Panc1 (cell line): ENCODE results near the gene PPARGC1A. TPM values are rescaled to one million over a fixed set of nuclear protein-coding genes. Genes with fewer than 3 reads are reported as not detected.

Source experiments
- ATAC-seq: fragments of 200-7000 bp; cut with Tn5 transposase; 2 replicates; pipeline ENCODE4 v1.9.1; 2020; ENCODE audit warnings: mild to moderate bottlenecking, moderate library complexity
- BruUV-seq: library from RNA; stranded (reverse); fragments of 400-500 nt; replicated peaks from 2 replicates; lab custom pipeline; 2021; lab: Mats Ljungman, UMichigan
- CTCF ChIA-PET: fragments of 300-600 bp; sonication (Branson Sonifier 250); formaldehyde crosslinking; loops from one replicate; lab custom pipeline; 2022; ENCODE audit warnings: antibody characterized with exemption; lab: Charles Lee
- POLR2A ChIA-PET: fragments of 300-600 bp; sonication (Branson Sonifier 250); formaldehyde crosslinking; loops from one replicate; lab custom pipeline; 2022; ENCODE audit warnings: antibody characterized with exemption; lab: Charles Lee
- DNase-seq: peaks from one replicate; pipeline ENCODE4 v3.0.0-alpha.2; 2010; ENCODE audit warnings: low read depth, low spot score
- H3K27ac ChIP-seq: 2 replicates; pipeline ENCODE4 v1.5.1; 2011; ENCODE audit warnings: mild to moderate bottlenecking, low read length, inconsistent platforms
- H3K27me3 ChIP-seq: fragments of 200-500 bp; sonication (Bioruptor generic); 2 replicates; pipeline ENCODE4 v1.6.0; 2014; ENCODE audit warnings: low read length, inconsistent platforms; ENCODE audit not compliant: control insufficient read depth, insufficient read depth
- H3K36me3 ChIP-seq: fragments of 200-500 bp; sonication (Bioruptor generic); 2 replicates; pipeline ENCODE4 v1.5.1; 2014; ENCODE audit warnings: inconsistent platforms, mild to moderate bottlenecking, low read length, moderate library complexity; ENCODE audit not compliant: control insufficient read depth, insufficient read depth
- H3K4me1 ChIP-seq: 2 replicates; pipeline ENCODE4 v1.5.1; 2011; ENCODE audit warnings: inconsistent platforms, mild to moderate bottlenecking, low read length, moderate library complexity; ENCODE audit not compliant: control insufficient read depth, insufficient read depth
- H3K4me3 ChIP-seq, 2 experiments: 2 replicates each; pipeline ENCODE4 v1.5.1; 2011 to 2012; ENCODE audit warnings: low read depth in 2 of 2, low read length in 2 of 2, mild to moderate bottlenecking in 2 of 2, inconsistent platforms in 1 of 2, moderate library complexity in 1 of 2
- H3K9me3 ChIP-seq: fragments of 200-500 bp; sonication (Bioruptor generic); 2 replicates; pipeline ENCODE4 v1.5.1; 2014; ENCODE audit warnings: low read depth, mild to moderate bottlenecking, inconsistent platforms, low read length, moderate library complexity; ENCODE audit not compliant: control insufficient read depth, insufficient read depth
- POLR2AphosphoS5 ChIP-seq: IDR thresholded peaks from 2 replicates; pipeline ENCODE4 v1.6.1; 2012; ENCODE audit warnings: mild to moderate bottlenecking, low read depth, low read length, moderate library complexity
- SIN3A ChIP-seq: IDR thresholded peaks from 2 replicates; pipeline ENCODE4 v1.6.1; 2012; ENCODE audit warnings: low read depth, mild to moderate bottlenecking, low read length, moderate library complexity, borderline replicate concordance; ENCODE audit not compliant: insufficient read depth
- TCF7L2 ChIP-seq: IDR thresholded peaks from 2 replicates; pipeline ENCODE4 v1.6.1; 2011; ENCODE audit warnings: mild to moderate bottlenecking, low read depth, low read length, inconsistent platforms
- in situ Hi-C: cut with HindIII; loops from 2 replicates; pipeline ENCODE4 v1.10.0; 2016; ENCODE audit warnings: low sequenced_read_pairs, low pct_unique_long_range_greater_than_20kb
- intact Hi-C: fragments of 100-400 bp; cut with micrococcal nuclease; formaldehyde crosslinking; loops from one replicate; pipeline ENCODE4 v1.10.0; 2022; ENCODE audit not compliant: unreplicated experiment
- total RNA-seq: library from RNA; stranded (reverse); gene quantifications from one replicate; pipeline ENCODE4 v1.2.1, GENCODE V29; 2021; ENCODE audit not compliant: unreplicated experiment
- TF ChIP-seq, protein P1 (sequence below), 2 experiments: IDR thresholded peaks; 2 replicates each; pipeline ENCODE4 v1.6.1; 2011 to 2012; ENCODE audit warnings: low read depth in 2 of 2, control low read depth in 1 of 2, low read length in 1 of 2, mild to moderate bottlenecking in 1 of 2, moderate library complexity in 1 of 2; ENCODE audit not compliant: insufficient read depth in 1 of 2
- TF ChIP-seq, protein P2 (sequence below): fragments of 450-650 bp; IDR thresholded peaks from 2 replicates; pipeline ENCODE4 v1.5.1; 2017; ENCODE audit warnings: mild to moderate bottlenecking

The PPARGC1A gene
- total RNA-seq, 1 experiment from 2014 or later, result 0.59 TPM

DNA sequence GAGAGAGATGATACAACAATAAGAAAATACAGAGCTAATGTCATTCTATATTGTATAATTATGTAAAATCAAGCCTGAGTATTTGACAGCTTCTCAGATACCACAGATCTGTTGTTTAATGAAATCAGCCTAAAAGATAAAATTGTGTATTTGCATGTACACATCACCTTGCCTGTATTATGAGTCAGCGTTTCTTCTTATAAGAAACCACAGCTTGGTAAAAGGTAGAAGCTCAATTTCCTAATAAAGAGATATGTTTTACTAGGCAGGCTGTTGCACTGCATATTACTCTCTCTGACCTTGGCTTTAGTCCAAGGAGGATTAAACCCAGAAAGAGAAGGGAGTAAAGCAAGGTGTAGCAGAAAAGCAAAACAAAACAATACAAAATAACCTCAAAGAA is 121.3 kb downstream of the PPARGC1A start:
- POLR2A ChIA-PET, result no interaction called here
- BruUV-seq, result no TSS peak
- no peaks in the 10 kb centered on the region for H3K36me3 ChIP-seq
- CTCF ChIA-PET, result no interaction called here
- DNase-seq (no peak), ATAC-seq (no peak)
- in situ Hi-C loops, result no loop called here
- no peaks in the 10 kb centered on the region for H3K4me1 ChIP-seq
- no peak overlapping the region for H3K4me3 ChIP-seq
- no peak overlapping the region for H3K27ac ChIP-seq
- TF ChIP-seq, protein P1, sequence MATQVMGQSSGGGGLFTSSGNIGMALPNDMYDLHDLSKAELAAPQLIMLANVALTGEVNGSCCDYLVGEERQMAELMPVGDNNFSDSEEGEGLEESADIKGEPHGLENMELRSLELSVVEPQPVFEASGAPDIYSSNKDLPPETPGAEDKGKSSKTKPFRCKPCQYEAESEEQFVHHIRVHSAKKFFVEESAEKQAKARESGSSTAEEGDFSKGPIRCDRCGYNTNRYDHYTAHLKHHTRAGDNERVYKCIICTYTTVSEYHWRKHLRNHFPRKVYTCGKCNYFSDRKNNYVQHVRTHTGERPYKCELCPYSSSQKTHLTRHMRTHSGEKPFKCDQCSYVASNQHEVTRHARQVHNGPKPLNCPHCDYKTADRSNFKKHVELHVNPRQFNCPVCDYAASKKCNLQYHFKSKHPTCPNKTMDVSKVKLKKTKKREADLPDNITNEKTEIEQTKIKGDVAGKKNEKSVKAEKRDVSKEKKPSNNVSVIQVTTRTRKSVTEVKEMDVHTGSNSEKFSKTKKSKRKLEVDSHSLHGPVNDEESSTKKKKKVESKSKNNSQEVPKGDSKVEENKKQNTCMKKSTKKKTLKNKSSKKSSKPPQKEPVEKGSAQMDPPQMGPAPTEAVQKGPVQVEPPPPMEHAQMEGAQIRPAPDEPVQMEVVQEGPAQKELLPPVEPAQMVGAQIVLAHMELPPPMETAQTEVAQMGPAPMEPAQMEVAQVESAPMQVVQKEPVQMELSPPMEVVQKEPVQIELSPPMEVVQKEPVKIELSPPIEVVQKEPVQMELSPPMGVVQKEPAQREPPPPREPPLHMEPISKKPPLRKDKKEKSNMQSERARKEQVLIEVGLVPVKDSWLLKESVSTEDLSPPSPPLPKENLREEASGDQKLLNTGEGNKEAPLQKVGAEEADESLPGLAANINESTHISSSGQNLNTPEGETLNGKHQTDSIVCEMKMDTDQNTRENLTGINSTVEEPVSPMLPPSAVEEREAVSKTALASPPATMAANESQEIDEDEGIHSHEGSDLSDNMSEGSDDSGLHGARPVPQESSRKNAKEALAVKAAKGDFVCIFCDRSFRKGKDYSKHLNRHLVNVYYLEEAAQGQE (IDR thresholded peaks at IDR 0.05; ENCODE audit: insufficient read depth in 1 of 2, low read depth in 2 of 2, low read length in 1 of 2), result no peak
- TF ChIP-seq SIN3A (no peak), POLR2AphosphoS5 (no peak), TCF7L2 (no peak)
- TF ChIP-seq, protein P2, sequence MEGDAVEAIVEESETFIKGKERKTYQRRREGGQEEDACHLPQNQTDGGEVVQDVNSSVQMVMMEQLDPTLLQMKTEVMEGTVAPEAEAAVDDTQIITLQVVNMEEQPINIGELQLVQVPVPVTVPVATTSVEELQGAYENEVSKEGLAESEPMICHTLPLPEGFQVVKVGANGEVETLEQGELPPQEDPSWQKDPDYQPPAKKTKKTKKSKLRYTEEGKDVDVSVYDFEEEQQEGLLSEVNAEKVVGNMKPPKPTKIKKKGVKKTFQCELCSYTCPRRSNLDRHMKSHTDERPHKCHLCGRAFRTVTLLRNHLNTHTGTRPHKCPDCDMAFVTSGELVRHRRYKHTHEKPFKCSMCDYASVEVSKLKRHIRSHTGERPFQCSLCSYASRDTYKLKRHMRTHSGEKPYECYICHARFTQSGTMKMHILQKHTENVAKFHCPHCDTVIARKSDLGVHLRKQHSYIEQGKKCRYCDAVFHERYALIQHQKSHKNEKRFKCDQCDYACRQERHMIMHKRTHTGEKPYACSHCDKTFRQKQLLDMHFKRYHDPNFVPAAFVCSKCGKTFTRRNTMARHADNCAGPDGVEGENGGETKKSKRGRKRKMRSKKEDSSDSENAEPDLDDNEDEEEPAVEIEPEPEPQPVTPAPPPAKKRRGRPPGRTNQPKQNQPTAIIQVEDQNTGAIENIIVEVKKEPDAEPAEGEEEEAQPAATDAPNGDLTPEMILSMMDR, result no peak
- intact Hi-C loops, result no loop called here
- no peaks in the 10 kb centered on the region for H3K27me3 ChIP-seq
- H3K9me3 ChIP-seq, result no peaks in the 10 kb centered on the region

DNA sequence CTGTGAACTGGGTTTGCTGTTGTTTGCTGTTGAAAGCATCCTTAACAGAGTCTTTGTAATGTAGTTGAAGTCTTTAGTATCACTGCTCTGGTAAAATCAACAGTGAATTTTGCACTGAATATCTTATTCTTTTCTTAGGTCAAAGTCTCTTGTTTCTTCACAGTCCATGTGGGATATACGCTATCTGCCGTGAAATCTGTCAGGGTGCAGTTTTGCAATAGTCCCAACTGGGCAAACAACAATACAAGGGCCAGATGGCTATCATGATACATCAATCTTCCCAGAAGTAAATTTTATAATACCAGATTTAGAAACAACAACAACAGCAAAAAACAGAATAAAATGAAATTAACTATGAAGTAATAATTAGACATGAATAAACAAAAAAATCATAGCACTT is 123.5 kb downstream of the PPARGC1A start:
- in situ Hi-C loops, result no loop called here
- intact Hi-C loops, result no loop called here
- Histone ChIP-seq H3K4me3 (no peak overlapping the region), H3K27ac (no peak overlapping the region), H3K27me3 (no peaks in the 10 kb centered on the region), H3K36me3 (no peaks in the 10 kb centered on the region), H3K9me3 (no peaks in the 10 kb centered on the region), H3K4me1 (no peaks in the 10 kb centered on the region)
- POLR2A ChIA-PET, result no interaction called here
- CTCF ChIA-PET, result no interaction called here
- no peak for DNase-seq
- no TSS peak for BruUV-seq
- TF ChIP-seq SIN3A, result no peak
- TF ChIP-seq, protein P1 (IDR thresholded peaks at IDR 0.05; ENCODE audit: insufficient read depth in 1 of 2, low read depth in 2 of 2, low read length in 1 of 2), result no peak
- TF ChIP-seq TCF7L2, result no peak
- TF ChIP-seq, protein P2, result no peak
- no peak for TF ChIP-seq POLR2AphosphoS5
- ATAC-seq, result no peak
